Measurements from ENCODE around the gene NFE2L2. TPM values are rescaled to one million over a fixed set of nuclear protein-coding genes. Genes with fewer than 3 reads are reported as not detected.
"Not testable (repeated sequence)": the region's sequence is repeated elsewhere in the genome, so short reads cannot be mapped to it uniquely, and the experiment has no call there.

The NFE2L2 gene
- total RNA-seq, 4 donors from 2014 or later, result 147 to 315 (median 189) TPM

DNA sequence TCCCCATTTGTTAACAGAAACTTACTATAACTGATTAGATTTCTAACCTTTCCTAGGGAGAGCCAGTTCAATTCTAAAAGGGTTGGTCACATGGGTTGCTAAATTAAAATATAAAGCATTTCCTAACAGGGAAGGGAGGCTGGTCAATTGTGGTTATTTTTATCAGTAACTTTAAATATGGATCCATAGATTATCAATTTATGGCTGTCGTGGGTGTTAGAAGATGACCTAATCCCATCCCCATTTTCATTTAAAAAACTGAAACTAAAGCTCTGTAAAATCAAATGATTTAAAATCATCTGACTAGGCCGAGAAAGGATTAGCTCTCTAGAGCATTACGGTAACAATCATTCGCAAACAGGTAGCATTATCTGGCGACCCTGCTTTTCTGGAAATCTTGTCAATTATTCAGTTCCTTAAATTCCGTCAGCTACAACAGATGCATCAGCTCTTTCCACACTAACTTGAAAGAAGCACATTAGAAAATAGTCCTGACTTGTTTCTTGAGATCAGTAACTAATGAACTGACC is 52.9 kb downstream of the NFE2L2 start:
- peaks cover 25 to 46% (median 28%) of the 10 kb centered on the region in 3 donors for H3K4me1 ChIP-seq
- TF ChIP-seq, protein P1, sequence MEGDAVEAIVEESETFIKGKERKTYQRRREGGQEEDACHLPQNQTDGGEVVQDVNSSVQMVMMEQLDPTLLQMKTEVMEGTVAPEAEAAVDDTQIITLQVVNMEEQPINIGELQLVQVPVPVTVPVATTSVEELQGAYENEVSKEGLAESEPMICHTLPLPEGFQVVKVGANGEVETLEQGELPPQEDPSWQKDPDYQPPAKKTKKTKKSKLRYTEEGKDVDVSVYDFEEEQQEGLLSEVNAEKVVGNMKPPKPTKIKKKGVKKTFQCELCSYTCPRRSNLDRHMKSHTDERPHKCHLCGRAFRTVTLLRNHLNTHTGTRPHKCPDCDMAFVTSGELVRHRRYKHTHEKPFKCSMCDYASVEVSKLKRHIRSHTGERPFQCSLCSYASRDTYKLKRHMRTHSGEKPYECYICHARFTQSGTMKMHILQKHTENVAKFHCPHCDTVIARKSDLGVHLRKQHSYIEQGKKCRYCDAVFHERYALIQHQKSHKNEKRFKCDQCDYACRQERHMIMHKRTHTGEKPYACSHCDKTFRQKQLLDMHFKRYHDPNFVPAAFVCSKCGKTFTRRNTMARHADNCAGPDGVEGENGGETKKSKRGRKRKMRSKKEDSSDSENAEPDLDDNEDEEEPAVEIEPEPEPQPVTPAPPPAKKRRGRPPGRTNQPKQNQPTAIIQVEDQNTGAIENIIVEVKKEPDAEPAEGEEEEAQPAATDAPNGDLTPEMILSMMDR (IDR thresholded peaks at IDR 0.05), result no peak
- no peak for TF ChIP-seq POLR2A (IDR thresholded peaks at IDR 0.05)
- intact Hi-C loops (cut with DNase I), result no loop called here
- WGBS, 2 donors, result 0 to 2% methylated on average over 6 of the region's 6 CpGs
- no peak for DNase-seq
- no peaks in the 10 kb centered on the region for H3K9me3 ChIP-seq
- no peaks in the 10 kb centered on the region for H3K27me3 ChIP-seq
- peak overlapping the region; percentile 96 to 100 (median 98) for H3K27ac ChIP-seq
- H3K36me3 ChIP-seq, result peaks cover 4 to 24% (median 6%) of the 10 kb centered on the region in 3 donors
- H3K4me3 ChIP-seq, result peak overlapping the region; percentile 36 to 94 (median 78)

DNA sequence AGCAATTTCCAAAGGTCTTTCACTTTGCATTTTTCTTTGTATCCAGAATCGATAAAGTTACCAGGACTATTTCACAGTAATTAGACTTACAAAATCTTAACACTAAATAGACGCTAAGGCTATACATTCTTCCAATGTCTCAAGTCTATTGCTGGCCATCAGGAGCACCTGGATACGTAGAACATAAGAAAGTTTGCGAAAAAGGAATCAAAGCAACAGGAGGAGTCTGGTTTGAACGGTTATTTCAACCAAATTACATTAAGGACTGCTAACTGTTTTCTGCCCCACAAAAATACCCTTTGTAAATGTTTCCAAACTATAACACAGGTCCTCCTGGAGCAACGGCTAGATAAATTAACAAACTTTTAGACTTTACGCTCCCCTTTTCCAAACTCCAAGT is 53.4 kb downstream of the NFE2L2 start:
- Histone ChIP-seq H3K4me3 (peak overlapping the region; percentile 36 to 94 (median 78)), H3K4me1 (peaks cover 22 to 41% (median 24%) of the 10 kb centered on the region in 3 donors), H3K36me3 (peaks cover 0 to 20% (median 1%) of the 10 kb centered on the region in 3 donors), H3K9me3 (no peaks in the 10 kb centered on the region), H3K27me3 (no peaks in the 10 kb centered on the region), H3K27ac (peak overlapping the region; percentile 96 to 100 (median 98))
- WGBS, 2 donors, result 35 to 41% methylated on average over 7 of the region's 7 CpGs
- TF ChIP-seq, protein P1 (IDR thresholded peaks at IDR 0.05), result no peak
- TF ChIP-seq POLR2A (IDR thresholded peaks at IDR 0.05), result no peak
- intact Hi-C loops (cut with DNase I), result no loop called here
- no peak for DNase-seq

DNA sequence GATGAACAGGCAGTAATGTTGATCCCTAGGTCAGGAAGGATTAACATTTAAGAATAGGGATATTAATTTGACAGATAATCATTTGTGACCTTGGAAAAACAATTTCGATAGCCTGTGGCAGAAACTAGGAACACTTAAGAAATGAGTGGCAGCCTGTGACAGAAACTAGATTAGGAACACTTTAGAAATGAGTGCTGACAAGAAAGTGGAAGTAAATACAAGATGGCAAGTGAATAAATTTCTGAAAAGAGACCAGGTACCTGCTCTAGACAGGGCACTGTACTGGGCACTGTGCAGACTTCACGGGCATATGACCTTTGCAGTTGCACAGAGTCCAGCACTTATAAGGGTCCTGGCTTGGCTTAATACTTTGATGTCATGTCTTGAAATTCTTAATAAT is 57.4 kb downstream of the NFE2L2 start:
- Histone ChIP-seq H3K9me3 (no peaks in the 10 kb centered on the region), H3K36me3 (no peaks in the 10 kb centered on the region), H3K27me3 (no peaks in the 10 kb centered on the region)

DNA sequence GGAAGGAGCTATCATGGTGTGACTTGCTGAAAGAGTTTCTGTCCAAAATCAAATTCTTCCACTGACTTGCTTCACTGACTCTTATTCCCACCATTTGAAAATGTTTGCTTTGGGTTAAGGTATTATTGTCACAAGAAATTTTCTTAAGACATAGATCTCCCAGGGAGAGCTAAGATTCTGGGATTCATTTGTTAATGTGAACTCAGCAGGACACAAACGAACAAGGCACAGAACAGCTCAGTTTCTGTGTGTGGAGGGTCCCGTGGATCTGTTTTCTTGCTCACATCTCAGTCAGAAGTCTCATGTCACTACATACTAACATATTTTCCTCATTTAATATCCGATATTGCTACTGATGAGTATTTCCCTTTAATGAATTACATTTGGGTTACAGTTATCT is 60.1 kb downstream of the NFE2L2 start:
- Histone ChIP-seq H3K27me3 (no peaks in the 10 kb centered on the region), H3K4me3 (no peak overlapping the region), H3K4me1 (peaks cover 0 to 4% (median 0%) of the 10 kb centered on the region in 3 donors), H3K27ac (no peak overlapping the region), H3K36me3 (no peaks in the 10 kb centered on the region), H3K9me3 (no peaks in the 10 kb centered on the region)
- intact Hi-C loops (cut with DNase I), result no loop called here
- DNase-seq, result no peak
- WGBS, 2 donors, result 86 to 91% methylated on average over 3 of the region's 3 CpGs
- TF ChIP-seq, protein P1 (IDR thresholded peaks at IDR 0.05), result no peak
- TF ChIP-seq POLR2A (IDR thresholded peaks at IDR 0.05), result no peak

More for the DNA sequence above, 57.4 kb downstream of the NFE2L2 start:
- H3K27ac ChIP-seq, result no peak overlapping the region
- TF ChIP-seq, protein P1 (IDR thresholded peaks at IDR 0.05), result no peak
- TF ChIP-seq POLR2A (IDR thresholded peaks at IDR 0.05), result no peak
- H3K4me3 ChIP-seq, result no peak overlapping the region
- no peak for DNase-seq
- intact Hi-C loops (cut with DNase I), result loop anchor here (5.0 kb wide), 1 partner anchor 35 kb away; no protein-coding TSS in a partner anchor
- H3K4me1 ChIP-seq, result peaks cover 7 to 16% (median 7%) of the 10 kb centered on the region in 3 donors
- 83 to 90% methylated on average over 2 of the region's 2 CpGs for WGBS, 2 donors

DNA sequence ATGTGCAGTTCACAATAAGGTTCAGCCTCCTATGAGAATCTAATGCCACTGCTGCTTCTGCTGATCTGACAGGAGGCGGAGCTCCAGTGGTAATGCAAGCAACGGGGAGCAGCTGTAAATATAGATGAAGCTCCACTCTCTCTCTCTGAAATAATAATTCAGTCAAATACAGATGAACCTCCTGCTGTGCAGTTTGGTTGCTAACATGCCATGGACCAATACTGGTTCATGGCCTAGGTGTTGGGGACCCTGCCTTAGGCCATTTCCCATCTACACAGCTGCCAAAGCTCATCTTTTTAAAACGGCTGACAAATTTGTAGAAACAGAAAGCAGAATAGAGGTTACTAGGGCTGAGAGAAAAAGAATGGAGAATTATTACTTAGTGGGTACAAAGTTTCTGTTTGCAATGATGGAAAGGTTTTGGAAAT is 62.6 kb downstream of the NFE2L2 start:
- 50 to 53% methylated on average over 3 of the region's 3 CpGs for WGBS, 2 donors
- no peak for DNase-seq
- Histone ChIP-seq H3K27ac (no peak overlapping the region), H3K9me3 (no peaks in the 10 kb centered on the region), H3K4me1 (peaks cover 0 to 4% (median 0%) of the 10 kb centered on the region in 3 donors), H3K4me3 (no peak overlapping the region), H3K27me3 (no peaks in the 10 kb centered on the region), H3K36me3 (no peaks in the 10 kb centered on the region)
- intact Hi-C loops (cut with DNase I), result no loop called here
- TF ChIP-seq, protein P1 (IDR thresholded peaks at IDR 0.05), result no peak
- TF ChIP-seq POLR2A (IDR thresholded peaks at IDR 0.05), result no peak

DNA sequence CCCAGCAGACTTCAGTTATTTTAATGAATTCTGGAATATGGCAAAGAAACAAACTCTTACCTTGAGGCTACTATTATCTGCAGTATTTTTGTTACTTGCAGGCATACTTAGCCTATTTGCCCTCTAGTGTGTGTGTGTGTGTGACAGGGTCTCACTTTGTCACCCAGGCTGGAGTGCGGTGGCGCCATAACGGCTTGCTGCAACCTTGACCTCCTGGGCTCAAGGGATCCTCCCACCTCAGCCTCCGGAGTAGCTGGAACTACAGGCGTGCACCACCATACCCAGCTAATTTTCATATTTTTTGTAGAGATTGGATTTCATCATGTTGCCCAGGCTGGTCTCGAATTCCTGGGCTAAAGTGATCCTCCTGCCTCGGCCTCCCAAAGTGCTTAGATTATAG is 64.1 kb downstream of the NFE2L2 start:
- intact Hi-C loops (cut with DNase I), result not testable (repeated sequence)

More for the DNA sequence above, 64.1 kb downstream of the NFE2L2 start:
- not testable (repeated sequence) for DNase-seq, H3K4me3 ChIP-seq, H3K27me3 ChIP-seq, H3K27ac ChIP-seq, H3K4me1 ChIP-seq, H3K9me3 ChIP-seq, H3K36me3 ChIP-seq
- 93 to 100% methylated on average over 7 of the region's 7 CpGs for WGBS, 2 donors
